ENCODE results near the gene PARL. TPM values are rescaled to one million over a fixed set of nuclear protein-coding genes. Genes with fewer than 3 reads are reported as not detected.

Gene PARL
- total and polyA plus RNA-seq, 2 donors (not counting 3 experiments of a cell fraction or from before 2014, with no cell fraction given): 38.8 to 48.1 TPM

- no peak for FAIRE-seq
- H3K27ac ChIP-seq (ENCODE audit: insufficient read depth, low read depth, low read length): no peak overlapping the region
- H2AFZ ChIP-seq (ENCODE audit: low read depth, low read length): no peak overlapping the region
- peaks cover 6 to 11% of the 10 kb centered on the region in 2 experiments for H3K27me3 ChIP-seq (ENCODE audit: control insufficient read depth in 2 of 2, insufficient read depth in 2 of 2, low read length in 2 of 2)
- no peaks in the 10 kb centered on the region for H3K4me1 ChIP-seq (ENCODE audit: control insufficient read depth, extremely low read depth, insufficient read depth, low read length)
- no peaks in the 10 kb centered on the region for H3K36me3 ChIP-seq (ENCODE audit: control insufficient read depth in 2 of 2, extremely low read depth in 1 of 2, insufficient read depth in 2 of 2, low read length in 2 of 2)
- no peak overlapping the region for H3K9ac ChIP-seq (replicated peaks; ENCODE audit: extremely low read depth, insufficient read depth, low read length)
- H3K4me3 ChIP-seq (replicated peaks in 1 of 3; ENCODE audit: insufficient read depth in 1 of 3, low read depth in 1 of 3, low read length in 3 of 3): no peak overlapping the region
- H3K4me2 ChIP-seq (ENCODE audit: insufficient read depth, low read length): no peak overlapping the region
- TF ChIP-seq CTCF (IDR thresholded peaks at IDR 0.05; ENCODE audit: extremely low read depth in 1 of 2, insufficient read depth in 1 of 2, low read depth in 1 of 2, low read length in 2 of 2) (no peak), POLR2AphosphoS5 (IDR thresholded peaks at IDR 0.05; ENCODE audit: insufficient read depth, low read depth, low read length) (no peak), FOS (IDR thresholded peaks at IDR 0.05; ENCODE audit: borderline replicate concordance, insufficient read depth, low read length) (no peak)
- no peak for DNase-seq (ENCODE audit: low read depth, low spot score)
- dilution Hi-C loops (cut with MboI; ENCODE audit: extremely low pct_ligation_motif_present, low sequenced_read_pairs): no loop called here
- ChIA-PET POLR2A (interaction anchor here (1.1 kb wide), 1 partner anchor 13 kb away, joined by 3 read pairs; the partner anchor contains the start of gene PARL), CTCF (interaction anchor here (0.7 to 4.8 kb wide), 13 partner anchors 12 to 397 kb away, joined by 3 to 54 read pairs (median 4); partner anchors contain the start of genes ABCC5, EEF1AKMT4, EIF2B5 and PARL)
- no peaks in the 10 kb centered on the region for H4K20me1 ChIP-seq (replicated peaks; ENCODE audit: control insufficient read depth, extremely low read depth, insufficient read depth, low read length)
- no peaks in the 10 kb centered on the region for H3K9me1 ChIP-seq (replicated peaks; ENCODE audit: control insufficient read depth, extremely low read depth, insufficient read depth, low read length)
- BruUV-seq (replicated peaks): no TSS peak
- no peaks in the 10 kb centered on the region for H3K9me3 ChIP-seq (replicated peaks; ENCODE audit: control insufficient read depth, insufficient read depth, low read length)
- intact Hi-C loops (cut with micrococcal nuclease): no loop called here
- no peaks in the 10 kb centered on the region for H3K79me2 ChIP-seq (ENCODE audit: control insufficient read depth, insufficient read depth, low read length)
Measured at GRCh38 chr3:183897606-183898005, 12.9 kb upstream of the PARL start.

GRCh38 chr3:183896610-183897009, 11.9 kb upstream of the PARL start:
- Histone ChIP-seq H3K4me2 (ENCODE audit: insufficient read depth, low read length) (no peak overlapping the region), H2AFZ (ENCODE audit: low read depth, low read length) (no peak overlapping the region), H3K27me3 (ENCODE audit: control insufficient read depth in 2 of 2, insufficient read depth in 2 of 2, low read length in 2 of 2) (peaks cover 6 to 13% of the 10 kb centered on the region in 2 experiments), H3K27ac (ENCODE audit: insufficient read depth, low read depth, low read length) (no peak overlapping the region), H4K20me1 (replicated peaks; ENCODE audit: control insufficient read depth, extremely low read depth, insufficient read depth, low read length) (no peaks in the 10 kb centered on the region), H3K4me1 (ENCODE audit: control insufficient read depth, extremely low read depth, insufficient read depth, low read length) (no peaks in the 10 kb centered on the region), H3K36me3 (ENCODE audit: control insufficient read depth in 2 of 2, extremely low read depth in 1 of 2, insufficient read depth in 2 of 2, low read length in 2 of 2) (no peaks in the 10 kb centered on the region), H3K9me1 (replicated peaks; ENCODE audit: control insufficient read depth, extremely low read depth, insufficient read depth, low read length) (no peaks in the 10 kb centered on the region), H3K9me3 (replicated peaks; ENCODE audit: control insufficient read depth, insufficient read depth, low read length) (no peaks in the 10 kb centered on the region), H3K9ac (replicated peaks; ENCODE audit: extremely low read depth, insufficient read depth, low read length) (no peak overlapping the region), H3K79me2 (ENCODE audit: control insufficient read depth, insufficient read depth, low read length) (no peaks in the 10 kb centered on the region), H3K4me3 (replicated peaks in 1 of 3; ENCODE audit: insufficient read depth in 1 of 3, low read depth in 1 of 3, low read length in 3 of 3) (no peak overlapping the region)
- TF ChIP-seq CTCF (IDR thresholded peaks at IDR 0.05; ENCODE audit: extremely low read depth in 1 of 2, insufficient read depth in 1 of 2, low read depth in 1 of 2, low read length in 2 of 2): no peak
- TF ChIP-seq JUN (IDR thresholded peaks at IDR 0.05; ENCODE audit: borderline replicate concordance, insufficient read depth, insufficient read length, low read depth): no peak
- no peak for TF ChIP-seq GATA2 (IDR thresholded peaks at IDR 0.05; ENCODE audit: insufficient read depth, insufficient read length, low read depth, low read length)
- TF ChIP-seq POLR2AphosphoS5 (IDR thresholded peaks at IDR 0.05; ENCODE audit: insufficient read depth, low read depth, low read length): no peak
- no peak for TF ChIP-seq EZH2 (IDR thresholded peaks at IDR 0.05; ENCODE audit: borderline replicate concordance, low read depth, low read length, severe bottlenecking)
- TF ChIP-seq MAX (IDR thresholded peaks at IDR 0.05; ENCODE audit: insufficient read depth, insufficient read length): no peak
- TF ChIP-seq POLR2A (IDR thresholded peaks at IDR 0.05; ENCODE audit: low read depth, low read length): no peak
- ChIA-PET CTCF (interaction anchor here (0.6 to 4.8 kb wide), 17 partner anchors 9 to 398 kb away, joined by 3 to 54 read pairs (median 10); partner anchors contain the start of genes ABCC5, ABCF3, EEF1AKMT4 and EIF2B5), POLR2A (interaction anchor here (1.1 kb wide), 1 partner anchor 12 kb away, joined by 3 read pairs; the partner anchor contains the start of gene PARL)
- DNase-seq (ENCODE audit: low read depth, low spot score) (no peak), FAIRE-seq (no peak)
- dilution Hi-C loops (cut with MboI; ENCODE audit: extremely low pct_ligation_motif_present, low sequenced_read_pairs): no loop called here
- intact Hi-C loops (cut with micrococcal nuclease): no loop called here
- BruUV-seq (replicated peaks): no TSS peak

Measured in endothelial cell of umbilical vein (primary cell).